K562 (cell line): ENCODE measurements around the gene HCRTR1. TPM values are rescaled to one million over a fixed set of nuclear protein-coding genes. Genes with fewer than 3 reads are reported as not detected.

Experiments used
- ARID3B ChIP-seq: fragments of 250-450 bp; sonication (Bioruptor Pico); IDR thresholded peaks from 2 replicates; pipeline ENCODE4 v1.4.0; 2020; ENCODE audit warnings: borderline replicate concordance
- BRD4 ChIP-seq: fragments of 200-600 bp; sonication (generic); IDR thresholded peaks from 2 replicates; pipeline ENCODE4 v1.6.1; 2017; ENCODE audit warnings: inconsistent platforms
- CREB1 ChIP-seq, 2 experiments: sonication (generic) in 1 of 2; formaldehyde crosslinking in 1 of 2; IDR thresholded peaks; 2 replicates each; pipeline versions ENCODE4 v1.6.1 to v1.8.0; 2012 to 2022; ENCODE audit warnings: inconsistent platforms in 1 of 2, mild to moderate bottlenecking in 1 of 2, missing genetic modification reagents in 1 of 2, moderate library complexity in 1 of 2
- DIDO1 ChIP-seq: fragments of 450-650 bp; IDR thresholded peaks from 2 replicates; pipeline ENCODE4 v1.6.1; 2016; ENCODE audit warnings: low read depth, missing biosample characterization, missing genetic modification characterization
- EHMT2 ChIP-seq: fragments of 450-650 bp; IDR thresholded peaks from 2 replicates; pipeline ENCODE4 v1.6.1; 2018; ENCODE audit warnings: antibody characterized with exemption
- FOXP4 ChIP-seq: sonication (generic); formaldehyde crosslinking; IDR thresholded peaks from 2 replicates; pipeline ENCODE4 v1.8.0; 2022; ENCODE audit warnings: mild to moderate bottlenecking, missing genetic modification reagents, borderline replicate concordance
- HDAC8 ChIP-seq: fragments of 450-650 bp; IDR thresholded peaks from 2 replicates; pipeline ENCODE4 v1.6.1; 2016; ENCODE audit warnings: mild to moderate bottlenecking, missing genetic modification characterization, moderate library complexity, missing compliant biosample characterization
- HLTF ChIP-seq: fragments of 450-650 bp; IDR thresholded peaks from 2 replicates; pipeline ENCODE4 v1.6.1; 2016
- MEF2D ChIP-seq: conservative IDR thresholded peaks from 2 replicates; pipeline ENCODE4 v1.6.1; 2016; ENCODE audit warnings: low read depth, missing genetic modification characterization, missing compliant biosample characterization
- NFIC ChIP-seq: fragments of 450-650 bp; IDR thresholded peaks from 2 replicates; pipeline ENCODE4 v1.6.1; 2017; ENCODE audit warnings: mild to moderate bottlenecking, inconsistent platforms
- NUFIP1 ChIP-seq: fragments of 450-650 bp; IDR thresholded peaks from 2 replicates; pipeline ENCODE4 v1.6.1; 2018; ENCODE audit not compliant: partially characterized antibody
- TARDBP ChIP-seq: fragments of 450-650 bp; IDR thresholded peaks from 2 replicates; pipeline ENCODE4 v1.6.1; 2016
- XRCC5 ChIP-seq: fragments of 200-400 bp; formaldehyde crosslinking; IDR thresholded peaks from 2 replicates; pipeline ENCODE4 v1.6.1; 2017; ENCODE audit warnings: low read depth, mild to moderate bottlenecking, low read length
- ZNF140 ChIP-seq: fragments of 250-450 bp; sonication (Bioruptor Pico); IDR thresholded peaks from 2 replicates; pipeline ENCODE4 v1.8.0; 2021; ENCODE audit warnings: moderate library complexity, mild to moderate bottlenecking, inconsistent platforms
- ZNF318 ChIP-seq, 2 experiments: fragments of 450-650 bp; IDR thresholded peaks; 2 replicates each; pipeline ENCODE4 v1.6.1; 2016; ENCODE audit warnings: mild to moderate bottlenecking in 2 of 2, borderline replicate concordance in 1 of 2, low read depth in 1 of 2, moderate library complexity in 1 of 2
- ZNF668 ChIP-seq: fragments of 250-450 bp; sonication (Bioruptor Pico); IDR thresholded peaks from 2 replicates; pipeline ENCODE4 v1.8.0; 2022; ENCODE audit warnings: mild to moderate bottlenecking, inconsistent platforms
- ZNF780A ChIP-seq: fragments of 250-450 bp; sonication (Bioruptor Pico); IDR thresholded peaks from 2 replicates; pipeline ENCODE4 v1.5.0; 2021; ENCODE audit warnings: mild to moderate bottlenecking
- polyA plus RNA-seq, 8 experiments: library from polyadenylated mRNA; depleted of rRNA in 4 of 8; stranded (reverse) in 5 of 8; unstranded in 3 of 8; fragments of >200 nt; fragmentation: Nextera tagmentation in 2 of 8; fragmentation: Illumina TruSeq in 1 of 8; extraction: Ambion mirVana in 2 of 8; extraction: Trizol in 1 of 8; gene quantifications; 2 replicates each; pipeline versions ENCODE4 v1.2.1 to v1.2.3, GENCODE V29; 2011 to 2014; ENCODE audit warnings: inconsistent platforms in 1 of 8, missing spikeins in 1 of 8
- total RNA-seq, 7 experiments: library from RNA; depleted of rRNA in 6 of 7; stranded (reverse); fragments of >200 nt in 6 of 7; fragmentation: Illumina TruSeq in 2 of 7; extraction: Trizol in 2 of 7; gene quantifications; 2 replicates each; pipeline versions ENCODE4 v1.2.1 to v1.2.3, GENCODE V29; 2011 to 2021; ENCODE audit warnings: low replicate concordance in 1 of 7

The HCRTR1 gene
- total and polyA plus RNA-seq, 9 of the 15 experiments (the other 6 are each of a cell fraction or from before 2014, with no cell fraction given): not detected

GRCh38 chr1:31669786-31670592, 52.5 kb downstream of the HCRTR1 start (continued):
- no peak for TF ChIP-seq FOXP4 (CRISPR knock-in tag)
- TF ChIP-seq DIDO1 (tag): no peak
- TF ChIP-seq ZNF668 (CRISPR knock-in tag): no peak
- no peak for TF ChIP-seq ARID3B (CRISPR knock-in tag)
- no peak for TF ChIP-seq ZNF140 (CRISPR knock-in tag)
- no peak for TF ChIP-seq MEF2D (tag)
- TF ChIP-seq EHMT2: 0 out of 2 replicates have a peak, but pooled peaks have one; percentile 22
- no peak for TF ChIP-seq ZNF780A (CRISPR knock-in tag)
- no peak for TF ChIP-seq XRCC5
- TF ChIP-seq HLTF: no peak
- peak; percentile 71 for TF ChIP-seq NFIC
- TF ChIP-seq BRD4: no peak
- no peak for TF ChIP-seq NUFIP1
- no peak for TF ChIP-seq TARDBP
- TF ChIP-seq ZNF318 (IDR thresholded peaks at IDR 0.05; ENCODE audit: borderline replicate concordance in 1 of 2, low read depth in 1 of 2): no peak
- no peak for TF ChIP-seq CREB1 (IDR thresholded peaks at IDR 0.05)
- 0 out of 2 replicates have a peak, but pooled peaks have one; percentile 21 for TF ChIP-seq CREB1 (CRISPR knock-in tag; IDR thresholded peaks at IDR 0.05)
- no peak for TF ChIP-seq HDAC8 (tag)
